CD14-positive monocyte (primary cell): ENCODE data around the gene SUOX. TPM values are rescaled to one million over a fixed set of nuclear protein-coding genes. Genes with fewer than 3 reads are reported as not detected.

Experiments used
- DNase-seq, 3 donors: peaks; one replicate each; pipeline ENCODE4 v3.0.0-alpha.2; 2011 to 2022
- H2AFZ ChIP-seq: 2 replicates; pipeline ENCODE4 v1.6.0; 2012; ENCODE audit warnings: mild to moderate bottlenecking, low read depth, low read length, inconsistent platforms; ENCODE audit not compliant: insufficient read depth, poor library complexity, severe bottlenecking
- H3K27ac ChIP-seq, 2 donors: 1 replicate in 1 of 2; 2 replicates in 1 of 2; pipeline ENCODE4 v1.5.1; 2012 to 2013; ENCODE audit warnings: low read length in 2 of 2, control low read depth in 1 of 2, inconsistent platforms in 1 of 2, low read depth in 1 of 2, mild to moderate bottlenecking in 1 of 2
- H3K27me3 ChIP-seq, 2 donors: one replicate each; pipeline versions ENCODE4 v1.6.0 to v1.6.1; 2011 to 2013; ENCODE audit warnings: low read length in 2 of 2; ENCODE audit not compliant: control insufficient read depth in 2 of 2, insufficient read depth in 2 of 2
- H3K36me3 ChIP-seq, 2 donors: replicated peaks in 1 of 2; 1 replicate in 1 of 2; 2 replicates in 1 of 2; pipeline versions ENCODE4 v1.5.1 to v1.6.1; 2012 to 2013; ENCODE audit warnings: low read length in 2 of 2, control low read depth in 1 of 2, inconsistent platforms in 1 of 2, mild to moderate bottlenecking in 1 of 2; ENCODE audit not compliant: insufficient read depth in 2 of 2, control insufficient read depth in 1 of 2
- H3K4me1 ChIP-seq, 2 donors: 1 replicate in 1 of 2; 2 replicates in 1 of 2; pipeline versions ENCODE4 v1.5.1 to v1.6.1; 2012 to 2013; ENCODE audit warnings: low read length in 2 of 2, control low read depth in 1 of 2, inconsistent platforms in 1 of 2, mild to moderate bottlenecking in 1 of 2, moderate library complexity in 1 of 2; ENCODE audit not compliant: insufficient read depth in 2 of 2, control insufficient read depth in 1 of 2
- H3K4me2 ChIP-seq: replicated peaks from 2 replicates; pipeline ENCODE3; 2012; ENCODE audit warnings: low read length, moderate library complexity, mild to moderate bottlenecking; ENCODE audit not compliant: poor library complexity, severe bottlenecking; ENCODE audit errors: extremely low read depth
- H3K4me3 ChIP-seq, 3 experiments: fragments of 200-600 bp in 1 of 3; sonication (generic) in 1 of 3; replicated peaks in 1 of 3; 1 replicate in 2 of 3; 2 replicates in 1 of 3; pipeline ENCODE4 v1.5.1; 2011 to 2013; ENCODE audit warnings: low read length in 3 of 3, mild to moderate bottlenecking in 3 of 3, control low read depth in 2 of 3, low read depth in 2 of 3, inconsistent platforms in 1 of 3, moderate library complexity in 1 of 3
- H3K79me2 ChIP-seq: 2 replicates; pipeline ENCODE4 v1.6.0; 2012; ENCODE audit warnings: mild to moderate bottlenecking, control low read depth, inconsistent platforms, low read length, moderate library complexity; ENCODE audit not compliant: insufficient read depth
- H3K9ac ChIP-seq: 2 replicates; pipeline ENCODE4 v1.6.0; 2017; ENCODE audit warnings: low read length, mild to moderate bottlenecking; ENCODE audit not compliant: insufficient read depth, poor library complexity, severe bottlenecking
- H3K9me3 ChIP-seq, 2 donors: replicated peaks in 1 of 2; 1 replicate in 1 of 2; 2 replicates in 1 of 2; pipeline versions ENCODE4 v1.5.1 to v1.6.1; 2012 to 2013; ENCODE audit warnings: low read length in 2 of 2, control low read depth in 1 of 2; ENCODE audit not compliant: control insufficient read depth in 1 of 2, insufficient read depth in 1 of 2
- H4K20me1 ChIP-seq: 2 replicates; pipeline ENCODE4 v1.6.0; 2012; ENCODE audit warnings: mild to moderate bottlenecking, low read length, control low read depth, moderate library complexity; ENCODE audit not compliant: insufficient read depth
- H3K27ac Mint-ChIP-seq, 7 donors: one replicate each; pipeline ENCODE4 v1.8.0; 2020; ENCODE audit warnings: mild to moderate bottlenecking in 7 of 7, mixed read lengths in 7 of 7, moderate library complexity in 6 of 7, inconsistent platforms in 2 of 7
- H3K27me3 Mint-ChIP-seq, 3 donors: one replicate each; pipeline ENCODE4 v1.8.0; 2021 to 2022; ENCODE audit warnings: low read depth in 3 of 3, mild to moderate bottlenecking in 3 of 3, mixed read lengths in 3 of 3, moderate library complexity in 3 of 3, inconsistent platforms in 1 of 3
- H3K36me3 Mint-ChIP-seq, 2 donors: one replicate each; pipeline ENCODE4 v1.8.0; 2020; ENCODE audit warnings: mixed read lengths in 2 of 2, inconsistent platforms in 1 of 2, mild to moderate bottlenecking in 1 of 2
- H3K4me1 Mint-ChIP-seq: one replicate; pipeline ENCODE4 v1.8.0; 2020; ENCODE audit warnings: mild to moderate bottlenecking, mixed read lengths
- H3K4me3 Mint-ChIP-seq, 2 donors: one replicate each; pipeline ENCODE4 v1.8.0; 2020; ENCODE audit warnings: mild to moderate bottlenecking in 2 of 2, mixed read lengths in 2 of 2, moderate library complexity in 1 of 2
- H3K9me3 Mint-ChIP-seq, 7 donors: one replicate each; pipeline ENCODE4 v1.8.0; 2020 to 2022; ENCODE audit warnings: mixed read lengths in 7 of 7, mild to moderate bottlenecking in 6 of 7, moderate library complexity in 6 of 7, inconsistent platforms in 2 of 7
- CTCF ChIP-seq: fragments of 200-600 bp; IDR thresholded peaks from one replicate; pipeline ENCODE4 v1.8.0; 2022; ENCODE audit warnings: antibody characterized with exemption, mild to moderate bottlenecking
- WGBS: methylation state at CpG from one replicate; pipeline ENCODE4 v1.1.5; 2013; ENCODE audit warnings: missing lambda C conversion rate; ENCODE audit not compliant: insufficient coverage; 5-methylcytosine and 5-hydroxymethylcytosine counted together
- intact Hi-C, 2 donors: fragments of 100-400 bp; cut with micrococcal nuclease; formaldehyde crosslinking; loops; one replicate each; pipeline versions ENCODE4 v1.15.0 to v1.15.1; 2023
- polyA plus RNA-seq, 3 donors: library from polyadenylated mRNA; depleted of rRNA in 1 of 3; unstranded in 2 of 3; stranded (reverse) in 1 of 3; fragments of 300-500 nt in 2 of 3; fragments of >200 nt in 1 of 3; fragmentation: Illumina TruSeq in 2 of 3; gene quantifications; 1 replicate in 2 of 3; 2 replicates in 1 of 3; pipeline ENCODE4 v1.2.3, GENCODE V29; 2012 to 2021

SUOX gene
- polyA plus RNA-seq, 3 donors: 9.7 to 17.1 (median 14.4) TPM

GRCh38 chr12:55972042-55972441, 25.0 kb upstream of the SUOX start:
- Histone ChIP-seq H3K4me2 (peak overlapping the region; percentile 79), H3K9me3 (no peaks in the 10 kb centered on the region), H3K27me3 (no peaks in the 10 kb centered on the region), H3K4me1 (peaks cover 26 to 36% of the 10 kb centered on the region in 2 donors), H2AFZ (no peak overlapping the region), H3K36me3 (no peaks in the 10 kb centered on the region), H3K9ac (no peak overlapping the region), H3K4me3 (peak overlapping the region in 1 of 3 experiments; percentile 84), H3K79me2 (peaks cover 40% of the 10 kb centered on the region), H3K27ac (peak overlapping the region in 1 of 2 donors; percentile 90), H4K20me1 (peaks cover 6% of the 10 kb centered on the region)
- DNase-seq: no peak
- Mint-ChIP-seq H3K36me3 (peaks cover 5 to 7% of the 10 kb centered on the region in 2 donors), H3K4me1 (peaks cover 21% of the 10 kb centered on the region), H3K4me3 (no peak overlapping the region), H3K27ac (peak overlapping the region in 1 of 7 donors; percentile 53), H3K9me3 (no peaks in the 10 kb centered on the region), H3K27me3 (peaks cover 0 to 2% (median 0%) of the 10 kb centered on the region in 3 donors)
- intact Hi-C loops: loop anchor here in 1 of 2 donors (2.0 to 10.0 kb wide), 3 partner anchors 45 to 143 kb away; partner anchors contain the start of genes PYM1, RPL41 and ZC3H10
- whole genome bisulfite sequencing: 100% methylated on average over 1 of the region's 3 CpGs
- TF ChIP-seq CTCF: no peak

GRCh38 chr12:55972456-55972855, 24.6 kb upstream of the SUOX start:
- no peak for TF ChIP-seq CTCF
- DNase-seq: no peak
- H4K20me1 ChIP-seq: peaks cover 10% of the 10 kb centered on the region
- H3K4me1 ChIP-seq: peaks cover 24 to 36% of the 10 kb centered on the region in 2 donors
- H3K9me3 ChIP-seq: no peaks in the 10 kb centered on the region
- H3K4me1 Mint-ChIP-seq: peaks cover 21% of the 10 kb centered on the region
- peak overlapping the region; percentile 79 for H3K4me2 ChIP-seq
- no peaks in the 10 kb centered on the region for H3K36me3 ChIP-seq
- H3K36me3 Mint-ChIP-seq: peaks cover 5 to 7% of the 10 kb centered on the region in 2 donors
- WGBS: no CpG with 5 or more reads among the region's 1 CpG
- H3K27me3 ChIP-seq: no peaks in the 10 kb centered on the region
- H3K27ac ChIP-seq: peak overlapping the region; percentile 83 to 90
- intact Hi-C loops: loop anchor here in 1 of 2 donors (2.0 to 10.0 kb wide), 3 partner anchors 45 to 142 kb away; partner anchors contain the start of genes PYM1, RPL41 and ZC3H10
- no peak overlapping the region for H3K9ac ChIP-seq
- H2AFZ ChIP-seq: peak overlapping the region; percentile 75
- peaks cover 40% of the 10 kb centered on the region for H3K79me2 ChIP-seq
- H3K27ac Mint-ChIP-seq: no peak overlapping the region
- peak overlapping the region; percentile 62 to 98 (median 84) for H3K4me3 ChIP-seq
- H3K27me3 Mint-ChIP-seq: peaks cover 0 to 2% (median 0%) of the 10 kb centered on the region in 3 donors
- H3K4me3 Mint-ChIP-seq: no peak overlapping the region
- H3K9me3 Mint-ChIP-seq: no peaks in the 10 kb centered on the region
